DMS114 treated with DMSO at 0.1 percent for 48 hours (cell line): ENCODE results near the gene LRRIQ4.
A peak's percentile ranks its signal among the peaks of the same experiment; 100 is the strongest.

ENCODE experiments used
- DNase-seq: peaks from one replicate; lab custom pipeline; 2025; ENCODE audit not compliant: unreplicated experiment; lab: John Stamatoyannopoulos, UW

LRRIQ4 gene

DNA sequence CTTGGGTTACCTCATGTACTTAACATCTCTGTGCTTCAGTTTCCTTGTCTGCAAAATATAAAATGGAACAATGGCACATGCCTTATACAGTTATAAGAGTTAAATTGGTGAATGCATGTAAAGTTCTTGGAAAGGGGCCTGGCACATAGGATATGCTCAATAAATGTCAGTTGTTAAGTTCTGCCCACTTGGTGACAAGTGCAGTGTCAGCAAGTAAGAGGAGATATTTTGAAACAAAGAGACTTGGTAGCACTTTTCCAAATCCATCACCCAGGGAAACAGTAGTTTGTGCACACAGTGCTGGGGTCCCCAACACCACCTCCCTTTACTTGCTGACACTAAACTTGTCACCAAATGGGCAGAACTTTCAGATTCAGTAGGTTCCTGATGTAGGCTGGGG lies 37.9 kb downstream of the LRRIQ4 start:
- no peak for DNase-seq

DNA sequence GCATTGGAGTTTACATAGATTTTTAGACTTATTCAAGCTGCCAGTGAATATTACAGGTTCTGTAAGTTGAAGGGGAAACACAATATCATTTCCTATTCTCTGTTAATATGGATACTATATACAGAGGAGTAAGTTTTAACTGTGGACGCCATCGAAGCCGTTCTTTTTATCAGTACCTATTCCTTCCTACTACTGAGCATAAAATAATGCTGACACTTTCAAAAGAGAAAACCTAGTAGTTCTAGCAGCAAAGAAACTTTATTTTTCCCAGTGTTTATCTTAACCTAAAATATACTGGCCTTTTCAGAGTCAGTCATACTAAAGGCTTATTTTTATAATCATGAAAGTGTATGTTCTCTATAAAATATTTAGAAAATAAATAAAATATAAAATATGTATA lies 42.8 kb downstream of the LRRIQ4 start:
- no peak for DNase-seq

DNA sequence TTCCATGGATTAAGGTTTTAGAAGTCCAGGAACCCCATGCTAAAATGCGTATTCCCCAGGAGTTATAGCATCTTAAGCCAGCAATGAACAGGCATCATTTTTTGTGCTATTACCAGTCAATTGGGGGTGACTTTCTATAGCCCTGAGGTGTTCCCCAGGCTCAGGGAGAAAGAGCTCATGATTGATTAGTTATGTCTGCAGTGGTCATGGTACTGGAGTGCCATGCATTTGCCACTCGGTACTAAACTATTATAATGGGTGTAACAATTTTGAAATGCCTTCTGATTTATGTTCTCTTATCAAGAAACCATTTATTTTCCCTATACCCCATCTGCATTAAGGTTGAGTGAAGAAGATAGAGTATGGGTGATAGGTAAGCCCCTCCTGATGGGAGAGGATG lies 45.1 kb downstream of the LRRIQ4 start:
- DNase-seq, result no peak

DNA sequence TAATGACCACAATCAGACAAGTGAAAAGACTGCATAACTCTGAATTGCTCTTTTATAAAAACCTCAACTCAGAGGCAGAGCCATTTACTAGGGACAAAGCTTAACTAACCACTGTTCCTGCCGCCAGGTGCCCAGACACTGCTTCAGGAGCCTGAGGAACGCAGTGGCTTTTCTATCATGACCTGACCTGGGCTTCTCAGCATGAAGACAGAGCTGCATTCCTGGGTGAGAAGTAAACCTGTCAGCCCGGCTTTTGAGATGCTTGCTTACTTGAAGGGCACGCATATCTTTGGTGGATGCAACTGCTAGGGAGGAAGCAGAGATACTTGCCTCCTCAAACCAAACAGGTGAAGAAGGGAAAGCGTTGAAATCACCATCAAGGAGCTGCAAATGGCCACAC lies 49.2 kb downstream of the LRRIQ4 start:
- DNase-seq, result no peak

DNA sequence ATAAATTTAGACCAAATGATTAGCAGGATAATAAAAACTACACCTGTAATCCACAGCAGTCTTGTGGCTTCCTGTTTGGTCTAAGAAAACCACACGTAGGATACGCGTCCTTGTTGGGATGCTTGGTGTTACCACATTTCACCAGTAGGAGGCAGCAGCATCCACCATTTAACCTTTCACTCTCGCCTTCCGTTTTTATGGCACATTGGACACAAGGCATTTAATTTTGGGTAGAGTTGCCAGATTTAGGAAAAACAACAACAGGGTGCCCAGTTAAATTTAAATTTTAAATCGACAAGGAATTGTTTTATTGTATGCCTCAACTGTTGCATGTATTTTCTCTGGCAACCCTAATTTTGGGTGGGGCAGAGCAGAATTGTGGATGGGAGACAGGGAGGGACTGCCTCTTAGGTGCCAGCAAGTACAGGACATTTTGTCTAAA lies 50.8 kb downstream of the LRRIQ4 start:
- peak; percentile 40 for DNase-seq

DNA sequence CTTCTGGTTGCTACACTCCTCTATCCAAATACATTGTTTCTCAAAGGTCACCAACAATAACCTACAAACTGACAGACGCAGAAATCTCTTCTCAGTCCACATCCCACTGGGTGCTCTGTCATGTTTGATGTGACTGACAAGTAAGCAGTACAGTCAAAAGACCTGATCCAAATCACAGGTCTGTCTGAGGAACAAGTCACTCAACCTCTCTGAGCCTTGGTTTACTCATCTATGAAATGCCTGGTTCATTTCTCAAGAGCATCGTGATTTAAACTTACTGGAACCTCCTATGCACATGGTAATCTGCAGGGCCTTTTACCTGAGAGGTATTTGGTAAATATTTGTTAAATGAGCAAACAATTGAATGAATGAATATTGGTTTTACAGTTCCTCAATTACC lies 51.6 kb downstream of the LRRIQ4 start:
- DNase-seq, result no peak

DNA sequence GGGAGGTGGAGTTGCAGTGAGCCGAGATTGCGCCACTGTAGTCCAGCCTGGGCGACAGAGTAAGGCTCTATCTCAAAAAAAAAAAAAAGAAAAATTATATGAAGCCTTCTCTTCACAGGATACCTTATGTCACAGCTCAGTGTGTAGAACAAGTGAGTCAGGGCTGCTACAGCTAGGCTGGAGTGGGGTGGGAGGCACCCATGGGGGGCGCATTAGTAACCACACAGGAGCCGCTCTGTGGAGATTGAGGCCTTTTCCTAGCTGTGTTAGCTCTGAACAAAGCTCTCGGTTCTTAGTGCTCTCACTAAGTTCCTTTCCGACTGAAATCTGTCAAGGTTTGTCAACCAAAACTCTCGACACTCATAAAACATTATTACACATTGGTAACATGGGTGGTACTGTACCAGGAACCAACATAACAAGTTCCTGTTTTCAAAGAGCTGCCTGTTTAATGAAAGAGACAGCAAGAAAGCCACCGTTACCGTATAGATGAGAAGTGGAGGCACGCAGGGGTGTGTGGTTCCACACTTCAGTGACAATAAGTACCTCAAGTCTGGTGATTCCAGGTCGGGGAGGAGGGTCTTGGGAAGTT lies 52.6 kb downstream of the LRRIQ4 start:
- no peak for DNase-seq

DNA sequence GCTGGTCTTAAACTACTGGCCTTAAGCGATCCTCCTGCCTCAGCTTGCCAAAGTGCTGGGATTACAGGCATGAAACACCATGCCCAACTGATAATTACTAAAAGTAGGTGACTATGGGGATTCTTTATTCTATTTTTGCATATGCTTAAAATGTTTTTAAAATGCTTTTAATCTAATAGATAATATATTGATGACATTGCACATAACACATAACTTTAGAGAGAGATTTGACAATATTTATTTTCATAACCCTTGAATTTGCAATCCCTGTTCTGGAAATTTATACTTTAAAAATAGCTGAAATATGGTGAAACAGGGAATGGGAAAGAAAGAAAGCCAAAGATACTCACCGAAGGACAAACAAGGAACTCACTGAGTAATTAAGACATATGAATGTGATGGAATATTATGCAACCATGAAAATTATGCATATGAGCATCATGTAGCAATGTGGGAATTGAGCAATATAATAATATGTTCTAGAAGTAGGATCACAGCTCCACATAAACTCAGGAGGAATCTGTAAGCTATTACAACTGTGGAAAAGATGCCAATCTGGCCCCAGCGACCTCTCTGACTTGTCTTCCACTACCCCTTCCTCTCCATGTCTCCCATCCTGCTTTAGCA lies 55.0 kb downstream of the LRRIQ4 start:
- no peak for DNase-seq

DNA sequence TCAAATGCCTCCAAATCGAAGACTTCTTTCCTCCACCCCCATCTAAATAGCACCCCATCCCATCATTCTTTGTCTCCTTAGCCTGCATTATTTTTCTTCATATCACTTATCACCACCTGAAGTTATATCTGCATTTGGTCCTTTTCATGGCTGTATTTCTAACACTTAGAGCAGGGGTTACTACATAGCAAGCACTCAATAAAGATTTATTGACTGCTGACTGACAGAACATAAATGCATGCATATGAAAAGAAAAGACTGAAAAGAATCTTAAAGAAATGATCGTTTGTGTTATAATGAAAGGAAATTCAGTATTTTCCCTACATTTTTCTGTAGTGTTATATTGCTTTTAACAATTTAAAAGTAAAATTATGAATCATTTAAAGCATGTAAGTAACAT lies 55.7 kb downstream of the LRRIQ4 start:
- DNase-seq, result no peak

DNA sequence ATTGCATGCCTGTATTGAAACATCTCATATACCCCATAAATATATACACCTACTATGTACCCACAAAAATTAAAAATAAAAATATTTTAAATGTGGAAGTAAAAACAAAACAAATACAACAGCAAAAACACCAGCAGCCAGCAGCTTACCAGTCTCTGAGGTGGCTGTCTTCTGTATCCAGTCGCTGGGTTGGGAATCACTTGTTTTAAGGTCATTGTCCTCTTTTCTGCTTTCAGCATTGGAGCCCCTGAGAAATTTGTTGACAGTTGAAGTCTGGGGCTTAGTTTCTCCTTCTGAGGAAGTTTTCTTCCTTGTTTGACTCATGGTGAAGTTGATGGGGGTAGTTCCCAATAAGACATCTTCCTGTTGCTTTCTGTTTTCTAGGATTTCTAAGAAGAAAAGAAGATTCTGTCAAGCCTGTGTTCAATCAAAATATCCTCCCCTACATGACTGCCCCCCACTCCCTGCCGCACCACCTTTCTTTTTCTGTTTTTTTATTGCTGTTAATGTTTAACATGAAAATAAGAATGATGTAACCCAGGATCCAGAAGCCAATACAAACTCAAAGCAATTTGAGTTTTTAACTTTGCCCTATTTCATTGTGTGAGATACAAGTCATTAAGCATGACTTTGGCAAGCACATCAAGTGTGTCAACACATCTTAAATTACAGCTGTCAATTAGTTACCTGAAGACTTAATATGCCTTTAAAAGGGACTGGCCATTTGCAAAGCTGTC lies 57.0 kb downstream of the LRRIQ4 start, which contains the start of gene LRRC31:
Gene LRRC31 (minus strand): TSS at position 452 of the 737 bp plus-strand sequence. CDS start 128 bp downstream, at position 324.
- no peak for DNase-seq

DNA sequence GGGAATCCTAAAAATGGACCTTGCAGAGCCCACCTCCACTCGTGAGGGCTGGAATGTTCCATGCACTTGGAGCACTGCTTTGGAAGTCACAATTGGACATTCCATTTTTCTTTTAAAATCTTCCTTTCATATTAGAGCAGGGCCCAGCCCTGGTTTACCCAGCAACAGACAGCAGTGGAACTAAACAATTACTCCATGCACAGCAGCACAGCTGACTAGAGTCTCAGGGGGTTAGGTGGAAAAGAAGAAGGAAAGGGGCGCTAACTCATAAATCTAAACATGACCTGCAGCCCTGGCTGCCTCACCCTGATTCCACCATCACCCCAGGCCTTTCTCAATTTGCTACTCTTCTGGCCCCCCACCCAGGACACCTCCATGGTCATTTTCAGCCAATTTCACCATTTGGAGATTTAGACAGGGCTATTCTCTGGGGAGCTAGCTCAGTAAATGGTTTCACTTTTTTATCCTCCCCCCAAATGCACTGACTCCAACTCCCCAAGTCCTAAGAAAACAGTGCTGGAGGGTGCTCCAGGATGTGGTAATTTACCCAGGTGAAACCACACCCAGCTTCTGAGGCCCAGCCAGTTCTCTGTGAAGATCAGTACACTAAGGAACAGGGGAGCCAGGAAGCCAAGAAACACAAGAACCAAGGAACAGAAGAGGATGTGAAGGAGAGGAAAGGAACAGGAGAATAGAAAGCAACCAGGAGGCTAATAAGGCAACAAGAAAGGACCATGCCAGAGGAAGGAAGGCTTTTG lies 58.6 kb downstream of the LRRIQ4 start:
- no peak for DNase-seq

DNA sequence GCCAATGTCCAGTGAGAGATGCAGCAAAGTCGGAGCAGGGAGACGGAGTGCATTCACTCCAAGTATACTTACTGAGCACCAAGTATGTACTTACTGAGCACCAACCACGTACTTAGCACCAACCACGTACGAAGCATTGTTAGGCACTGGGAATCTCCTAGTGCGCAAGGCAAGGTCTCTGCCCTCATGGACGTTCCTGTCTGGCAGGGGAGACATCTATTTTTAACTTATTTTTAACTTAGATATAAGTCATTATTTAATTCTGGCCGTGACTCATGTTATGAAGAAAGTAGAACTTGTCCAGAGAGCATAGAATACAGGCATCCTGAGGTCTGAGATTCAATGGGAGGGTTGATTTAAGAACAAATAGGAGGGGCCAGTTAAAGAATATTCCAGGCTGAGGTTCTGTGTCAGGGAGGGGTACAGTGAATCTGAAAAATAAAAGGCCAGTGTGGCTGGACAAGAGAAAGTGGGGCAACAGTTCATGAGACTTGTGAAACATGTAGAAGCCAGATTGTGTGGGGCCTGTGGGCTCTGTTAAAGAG lies 66.4 kb downstream of the LRRIQ4 start:
- no peak for DNase-seq

DNA sequence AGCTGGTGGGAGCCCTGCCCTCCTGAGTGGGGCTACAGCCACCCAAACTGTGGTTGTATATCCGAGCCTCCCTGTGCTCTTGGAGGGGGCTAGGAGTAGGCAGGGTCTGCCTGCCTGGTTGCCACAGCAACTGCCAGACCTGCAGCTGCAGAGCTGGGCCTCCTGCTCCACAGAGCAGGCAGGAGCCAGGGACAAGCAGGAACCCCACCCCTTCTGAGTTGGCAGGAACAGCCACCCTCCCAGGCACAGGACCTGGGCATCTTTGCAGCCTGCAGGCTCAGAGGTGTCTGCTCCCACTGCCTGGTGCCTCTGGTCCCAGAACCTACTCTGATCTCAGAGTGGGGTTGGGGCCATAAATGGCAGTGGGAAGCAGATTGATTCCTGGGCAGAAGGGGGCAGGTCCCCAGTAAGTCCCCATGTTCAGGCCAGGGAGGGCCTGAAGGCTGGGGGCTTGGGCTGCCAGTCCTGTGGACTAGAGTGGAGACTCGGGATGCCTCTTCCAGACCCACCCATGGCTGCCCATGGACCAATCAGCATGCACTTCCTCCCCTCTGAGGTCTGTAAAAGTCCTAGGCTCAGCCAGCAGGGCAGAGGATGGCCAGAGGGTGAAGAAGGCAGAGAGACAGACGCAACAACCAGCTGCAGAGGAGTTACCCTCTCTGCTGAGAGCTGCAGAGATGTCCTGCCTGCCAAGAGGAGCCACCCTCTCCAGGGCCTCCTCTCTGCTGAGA lies 67.3 kb downstream of the LRRIQ4 start:
- DNase-seq, result no peak

DNA sequence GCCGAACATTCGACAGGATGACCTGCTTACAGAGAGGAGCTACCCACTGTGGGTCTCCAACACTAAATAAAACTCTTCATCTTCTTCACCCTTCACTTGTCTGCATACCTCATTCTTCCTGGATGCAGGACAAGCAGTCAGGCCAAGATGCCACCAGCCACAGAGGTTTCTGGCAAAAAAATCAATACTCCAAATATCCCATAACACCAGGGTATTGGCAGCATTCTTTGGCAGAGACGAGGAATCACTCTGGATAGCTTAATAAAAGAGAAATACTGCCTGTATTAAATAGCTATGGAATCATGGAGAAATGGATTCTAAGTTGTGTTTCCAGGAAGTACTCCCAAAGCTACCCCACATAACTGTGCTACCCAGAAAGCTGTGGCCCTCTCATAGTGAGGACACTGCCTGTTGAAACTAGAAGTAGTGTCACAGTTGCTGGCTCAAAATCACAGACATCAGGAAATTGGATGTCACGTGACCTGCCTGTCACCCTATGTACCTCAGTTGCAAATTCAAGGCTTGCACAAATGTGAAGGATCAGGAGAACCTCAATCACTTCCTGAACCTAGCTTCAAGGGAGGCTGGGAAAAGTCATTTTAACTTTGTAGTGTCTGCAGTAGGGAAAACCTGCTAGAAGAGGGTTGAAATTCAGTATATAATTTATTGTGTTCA lies 68.0 kb downstream of the LRRIQ4 start:
- DNase-seq, result no peak

DNA sequence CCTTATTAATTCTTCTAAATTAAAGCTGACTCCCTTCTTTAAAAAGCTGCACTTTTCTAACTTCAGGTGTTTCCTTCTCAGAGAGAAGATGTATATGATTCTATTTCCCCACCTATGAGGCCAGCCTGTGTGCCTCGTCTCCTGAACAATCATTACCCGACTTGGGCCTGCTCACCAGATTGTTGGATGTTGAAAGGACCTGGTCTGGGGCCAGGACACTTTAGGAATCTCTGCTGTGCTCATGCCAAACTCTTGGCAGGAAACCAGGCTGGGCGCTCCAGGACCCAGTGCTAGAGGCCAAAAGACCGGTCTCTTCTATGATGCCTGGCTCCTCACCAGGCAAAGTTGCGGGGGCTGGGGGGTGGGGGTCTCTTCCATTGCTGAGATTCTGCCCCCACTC lies 74.0 kb downstream of the LRRIQ4 start:
- DNase-seq, result no peak
